SK-N-SH treated with all-trans-retinoic acid at 6 μM for 48 hours (cell line): ENCODE measurements around the gene FOXN4.

Source experiments
- ATAC-seq: fragments of 200-7000 bp; cut with Tn5 transposase; 3 replicates; pipeline ENCODE4 v1.9.1; 2020; ENCODE audit warnings: mild to moderate bottlenecking, moderate library complexity
- ARNTL ChIP-seq: fragments of 450-650 bp; formaldehyde crosslinking; IDR thresholded peaks from 2 replicates; pipeline ENCODE4 v1.5.0; 2020; ENCODE audit warnings: low read depth, mild to moderate bottlenecking, moderate library complexity, borderline replicate concordance
- BACH2 ChIP-seq: fragments of 250-450 bp; sonication (Bioruptor Pico); IDR thresholded peaks from 2 replicates; pipeline ENCODE4 v1.9.0; 2021; ENCODE audit warnings: mild to moderate bottlenecking, borderline replicate concordance
- CSDC2 ChIP-seq: fragments of 250-450 bp; sonication (Bioruptor Pico); IDR thresholded peaks from 2 replicates; pipeline ENCODE4 v1.5.0; 2020; ENCODE audit warnings: mild to moderate bottlenecking, moderate library complexity
- ESRRG ChIP-seq: fragments of 250-450 bp; sonication (Bioruptor Pico); IDR thresholded peaks from 2 replicates; pipeline ENCODE4 v1.6.1; 2021; ENCODE audit warnings: mild to moderate bottlenecking
- GLIS3 ChIP-seq: fragments of 250-450 bp; sonication (Bioruptor Pico); IDR thresholded peaks from 2 replicates; pipeline ENCODE4 v1.5.0; 2020; ENCODE audit warnings: mild to moderate bottlenecking, moderate library complexity
- ISL1 ChIP-seq: fragments of 250-450 bp; sonication (Bioruptor Pico); IDR thresholded peaks from 2 replicates; pipeline ENCODE4 v2.1.2; 2022; ENCODE audit warnings: mild to moderate bottlenecking, moderate library complexity
- OSR1 ChIP-seq: fragments of 250-450 bp; sonication (Bioruptor Pico); IDR thresholded peaks from 2 replicates; pipeline ENCODE4 v1.8.0; 2022; ENCODE audit warnings: moderate library complexity, mild to moderate bottlenecking, inconsistent platforms
- PATZ1 ChIP-seq: fragments of 250-450 bp; sonication (Bioruptor Pico); IDR thresholded peaks from 2 replicates; pipeline ENCODE4 v1.8.0; 2020; ENCODE audit warnings: mild to moderate bottlenecking, moderate library complexity, borderline replicate concordance
- PPARA ChIP-seq: fragments of 250-450 bp; sonication (Bioruptor Pico); IDR thresholded peaks from 2 replicates; pipeline ENCODE4 v1.5.0; 2020; ENCODE audit warnings: mild to moderate bottlenecking, borderline replicate concordance
- RARB ChIP-seq: fragments of 250-450 bp; sonication (Bioruptor Pico); IDR thresholded peaks from 2 replicates; pipeline ENCODE4 v1.8.0; 2021; ENCODE audit warnings: mild to moderate bottlenecking, moderate library complexity
- SNAI2 ChIP-seq: fragments of 250-450 bp; sonication (Bioruptor Pico); IDR thresholded peaks from 2 replicates; pipeline ENCODE4 v1.5.0; 2020; ENCODE audit warnings: mild to moderate bottlenecking, moderate library complexity
- TCF4 ChIP-seq: fragments of 250-450 bp; sonication (Bioruptor Pico); IDR thresholded peaks from 2 replicates; pipeline ENCODE4 v1.8.0; 2021; ENCODE audit warnings: mild to moderate bottlenecking, moderate library complexity, borderline replicate concordance
- TOX ChIP-seq: fragments of 250-450 bp; sonication (Bioruptor Pico); IDR thresholded peaks from 2 replicates; pipeline ENCODE4 v1.8.0; 2021; ENCODE audit warnings: mild to moderate bottlenecking, moderate library complexity, borderline replicate concordance
- ZC3H10 ChIP-seq: fragments of 250-450 bp; sonication (Bioruptor Pico); IDR thresholded peaks from 2 replicates; pipeline ENCODE4 v1.5.1; 2021; ENCODE audit warnings: mild to moderate bottlenecking, moderate library complexity
- ZFP3 ChIP-seq: fragments of 250-450 bp; sonication (Bioruptor Pico); IDR thresholded peaks from 2 replicates; pipeline ENCODE4 v1.5.0; 2020; ENCODE audit warnings: mild to moderate bottlenecking, moderate library complexity
- ZFP30 ChIP-seq: fragments of 450-650 bp; formaldehyde crosslinking; IDR thresholded peaks from 2 replicates; pipeline ENCODE4 v1.5.0; 2022; ENCODE audit warnings: mild to moderate bottlenecking, moderate library complexity
- ZNF565 ChIP-seq: fragments of 450-650 bp; formaldehyde crosslinking; conservative IDR thresholded peaks from 2 replicates; pipeline ENCODE4 v1.5.0; 2020; ENCODE audit warnings: low read depth, mild to moderate bottlenecking, moderate library complexity
- ZNF70 ChIP-seq: fragments of 450-650 bp; formaldehyde crosslinking; IDR thresholded peaks from 2 replicates; pipeline ENCODE4 v1.5.0; 2020; ENCODE audit warnings: mild to moderate bottlenecking, moderate library complexity
- ZNF8 ChIP-seq: fragments of 450-650 bp; formaldehyde crosslinking; IDR thresholded peaks from 2 replicates; pipeline ENCODE4 v1.5.0; 2020; ENCODE audit warnings: mild to moderate bottlenecking, moderate library complexity
- TF ChIP-seq, protein P1 (sequence below): fragments of 250-450 bp; sonication (Bioruptor Pico); IDR thresholded peaks from 2 replicates; pipeline ENCODE4 v1.5.0; 2020; ENCODE audit warnings: mild to moderate bottlenecking, moderate library complexity
- TF ChIP-seq, protein P2 (sequence below): fragments of 250-450 bp; sonication (Bioruptor Pico); IDR thresholded peaks from 2 replicates; pipeline ENCODE4 v1.5.1; 2021; ENCODE audit warnings: mild to moderate bottlenecking, moderate library complexity
- TF ChIP-seq, protein P3 (sequence below): fragments of 250-450 bp; sonication (Bioruptor Pico); IDR thresholded peaks from 2 replicates; pipeline ENCODE4 v1.5.1; 2020; ENCODE audit warnings: low read depth, mild to moderate bottlenecking, moderate library complexity

FOXN4 gene

DNA sequence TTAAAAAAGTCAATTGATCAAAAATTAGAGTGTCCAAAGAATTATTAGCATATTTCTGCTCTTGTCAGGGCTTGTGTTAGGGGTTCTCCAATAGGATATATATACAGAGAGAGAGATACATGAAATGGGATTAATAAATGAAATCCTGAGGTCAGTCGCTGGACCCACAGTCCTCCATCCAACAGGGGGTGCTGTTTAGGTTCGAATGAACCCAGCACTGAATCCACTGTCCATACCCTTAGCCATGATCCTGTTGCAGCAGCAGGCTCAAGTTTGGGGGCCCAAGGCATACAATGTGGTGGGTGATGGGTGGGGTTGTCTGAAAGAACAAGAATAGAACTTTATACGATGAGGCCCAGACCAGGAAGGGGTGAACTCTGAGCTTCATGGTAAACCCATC lies 37.8 kb upstream of the FOXN4 start:
- no peak for ATAC-seq
- TF ChIP-seq TOX (CRISPR knock-in tag) (no peak), GLIS3 (no peak), PATZ1 (CRISPR knock-in tag) (no peak), ESRRG (CRISPR knock-in tag) (no peak), ZNF565 (no peak), RARB (CRISPR knock-in tag) (no peak), ZNF70 (CRISPR knock-in tag) (no peak), ZFP30 (no peak), ZNF8 (CRISPR knock-in tag) (no peak)
- TF ChIP-seq, protein P1, sequence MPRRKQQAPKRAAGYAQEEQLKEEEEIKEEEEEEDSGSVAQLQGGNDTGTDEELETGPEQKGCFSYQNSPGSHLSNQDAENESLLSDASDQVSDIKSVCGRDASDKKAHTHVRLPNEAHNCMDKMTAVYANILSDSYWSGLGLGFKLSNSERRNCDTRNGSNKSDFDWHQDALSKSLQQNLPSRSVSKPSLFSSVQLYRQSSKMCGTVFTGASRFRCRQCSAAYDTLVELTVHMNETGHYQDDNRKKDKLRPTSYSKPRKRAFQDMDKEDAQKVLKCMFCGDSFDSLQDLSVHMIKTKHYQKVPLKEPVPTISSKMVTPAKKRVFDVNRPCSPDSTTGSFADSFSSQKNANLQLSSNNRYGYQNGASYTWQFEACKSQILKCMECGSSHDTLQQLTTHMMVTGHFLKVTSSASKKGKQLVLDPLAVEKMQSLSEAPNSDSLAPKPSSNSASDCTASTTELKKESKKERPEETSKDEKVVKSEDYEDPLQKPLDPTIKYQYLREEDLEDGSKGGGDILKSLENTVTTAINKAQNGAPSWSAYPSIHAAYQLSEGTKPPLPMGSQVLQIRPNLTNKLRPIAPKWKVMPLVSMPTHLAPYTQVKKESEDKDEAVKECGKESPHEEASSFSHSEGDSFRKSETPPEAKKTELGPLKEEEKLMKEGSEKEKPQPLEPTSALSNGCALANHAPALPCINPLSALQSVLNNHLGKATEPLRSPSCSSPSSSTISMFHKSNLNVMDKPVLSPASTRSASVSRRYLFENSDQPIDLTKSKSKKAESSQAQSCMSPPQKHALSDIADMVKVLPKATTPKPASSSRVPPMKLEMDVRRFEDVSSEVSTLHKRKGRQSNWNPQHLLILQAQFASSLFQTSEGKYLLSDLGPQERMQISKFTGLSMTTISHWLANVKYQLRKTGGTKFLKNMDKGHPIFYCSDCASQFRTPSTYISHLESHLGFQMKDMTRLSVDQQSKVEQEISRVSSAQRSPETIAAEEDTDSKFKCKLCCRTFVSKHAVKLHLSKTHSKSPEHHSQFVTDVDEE (CRISPR knock-in tag): no peak
- TF ChIP-seq, all 23 proteins: peak for 0

DNA sequence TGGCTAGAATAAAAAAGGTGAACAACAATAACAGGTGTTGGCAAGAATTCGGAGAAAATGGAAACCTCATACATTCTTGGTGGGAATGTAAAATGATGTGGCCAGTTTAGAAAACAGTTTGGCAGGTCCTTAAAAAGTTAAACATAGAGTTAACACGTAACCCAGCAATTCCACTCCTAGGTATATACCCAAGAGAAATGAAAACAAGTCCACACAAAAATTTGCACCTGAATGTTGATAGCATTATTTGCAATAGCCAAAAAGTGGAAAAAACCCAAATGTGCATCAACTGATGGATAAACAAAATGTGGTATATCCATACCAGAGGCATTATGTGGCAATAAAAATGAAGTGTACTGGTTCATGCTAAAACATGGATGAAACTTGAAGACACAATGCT lies 36.3 kb upstream of the FOXN4 start:
- TF ChIP-seq ESRRG (CRISPR knock-in tag): no peak
- TF ChIP-seq PATZ1 (CRISPR knock-in tag): no peak
- no peak for TF ChIP-seq TCF4
- TF ChIP-seq RARB (CRISPR knock-in tag): no peak
- TF ChIP-seq ARNTL: no peak
- no peak for TF ChIP-seq OSR1
- TF ChIP-seq, protein P2, sequence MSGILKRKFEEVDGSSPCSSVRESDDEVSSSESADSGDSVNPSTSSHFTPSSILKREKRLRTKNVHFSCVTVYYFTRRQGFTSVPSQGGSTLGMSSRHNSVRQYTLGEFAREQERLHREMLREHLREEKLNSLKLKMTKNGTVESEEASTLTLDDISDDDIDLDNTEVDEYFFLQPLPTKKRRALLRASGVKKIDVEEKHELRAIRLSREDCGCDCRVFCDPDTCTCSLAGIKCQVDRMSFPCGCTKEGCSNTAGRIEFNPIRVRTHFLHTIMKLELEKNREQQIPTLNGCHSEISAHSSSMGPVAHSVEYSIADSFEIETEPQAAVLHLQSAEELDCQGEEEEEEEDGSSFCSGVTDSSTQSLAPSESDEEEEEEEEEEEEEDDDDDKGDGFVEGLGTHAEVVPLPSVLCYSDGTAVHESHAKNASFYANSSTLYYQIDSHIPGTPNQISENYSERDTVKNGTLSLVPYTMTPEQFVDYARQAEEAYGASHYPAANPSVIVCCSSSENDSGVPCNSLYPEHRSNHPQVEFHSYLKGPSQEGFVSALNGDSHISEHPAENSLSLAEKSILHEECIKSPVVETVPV (CRISPR knock-in tag): no peak
- no peak for TF ChIP-seq ZNF565
- TF ChIP-seq ZFP30: no peak
- no peak for TF ChIP-seq ZNF8 (CRISPR knock-in tag)
- TF ChIP-seq GLIS3: no peak
- TF ChIP-seq TOX (CRISPR knock-in tag): no peak
- TF ChIP-seq, protein P3, sequence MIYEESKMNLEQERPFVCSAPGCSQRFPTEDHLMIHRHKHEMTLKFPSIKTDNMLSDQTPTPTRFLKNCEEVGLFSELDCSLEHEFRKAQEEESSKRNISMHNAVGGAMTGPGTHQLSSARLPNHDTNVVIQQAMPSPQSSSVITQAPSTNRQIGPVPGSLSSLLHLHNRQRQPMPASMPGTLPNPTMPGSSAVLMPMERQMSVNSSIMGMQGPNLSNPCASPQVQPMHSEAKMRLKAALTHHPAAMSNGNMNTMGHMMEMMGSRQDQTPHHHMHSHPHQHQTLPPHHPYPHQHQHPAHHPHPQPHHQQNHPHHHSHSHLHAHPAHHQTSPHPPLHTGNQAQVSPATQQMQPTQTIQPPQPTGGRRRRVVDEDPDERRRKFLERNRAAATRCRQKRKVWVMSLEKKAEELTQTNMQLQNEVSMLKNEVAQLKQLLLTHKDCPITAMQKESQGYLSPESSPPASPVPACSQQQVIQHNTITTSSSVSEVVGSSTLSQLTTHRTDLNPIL (CRISPR knock-in tag): no peak
- no peak for TF ChIP-seq ZC3H10 (CRISPR knock-in tag)
- TF ChIP-seq BACH2 (CRISPR knock-in tag): no peak
- no peak for ATAC-seq

DNA sequence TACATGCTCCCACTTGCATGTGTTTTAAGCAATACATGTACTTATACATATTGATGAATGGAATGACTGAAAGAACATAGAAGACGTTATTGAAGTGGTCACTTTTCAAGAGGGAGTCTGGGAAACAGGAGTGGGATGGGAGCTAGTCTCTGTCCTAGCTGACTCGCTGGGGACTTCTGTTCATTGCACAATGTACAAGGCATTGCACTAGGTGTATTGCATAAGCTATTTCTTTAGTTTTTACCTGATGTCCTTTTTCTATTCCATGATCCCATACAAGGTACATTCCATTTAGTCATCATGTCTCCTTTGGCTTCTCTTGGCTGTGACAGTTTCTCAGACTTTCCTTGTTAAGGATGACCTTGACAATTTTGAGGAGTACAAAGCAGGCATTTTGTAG lies 34.6 kb upstream of the FOXN4 start:
- ATAC-seq: no peak
- no peak for TF ChIP-seq ZC3H10 (CRISPR knock-in tag)
- TF ChIP-seq, protein P3 (CRISPR knock-in tag): no peak
- TF ChIP-seq ARNTL: no peak
- no peak for TF ChIP-seq ZNF565
- no peak for TF ChIP-seq OSR1
- TF ChIP-seq ZFP3: no peak
- no peak for TF ChIP-seq SNAI2 (CRISPR knock-in tag)
- no peak for TF ChIP-seq CSDC2 (CRISPR knock-in tag)
- no peak for TF ChIP-seq PPARA (CRISPR knock-in tag)
- no peak for TF ChIP-seq BACH2 (CRISPR knock-in tag)
- no peak for TF ChIP-seq TOX (CRISPR knock-in tag)
- TF ChIP-seq GLIS3: no peak
- TF ChIP-seq, protein P1 (CRISPR knock-in tag): no peak
- TF ChIP-seq ISL1: no peak
- no peak for TF ChIP-seq ZNF8 (CRISPR knock-in tag)
